Caki2 (cell line): ENCODE results near the gene YBX3. TPM values are rescaled to one million over a fixed set of nuclear protein-coding genes. Genes with fewer than 3 reads are reported as not detected.
"Not testable (repeated sequence)": the region's sequence is repeated elsewhere in the genome, so short reads cannot be mapped to it uniquely, and the experiment has no call there.

ENCODE experiments used
- DNase-seq: peaks from one replicate; pipeline ENCODE4 v3.0.0-alpha.2; 2015; ENCODE audit warnings: low read depth
- in situ Hi-C: cut with HindIII; loops from 2 replicates; pipeline ENCODE4 v1.10.0; 2016; ENCODE audit warnings: low sequenced_read_pairs, low pct_unique_long_range_greater_than_20kb, mixed read lengths
- total RNA-seq: library from RNA; depleted of rRNA; stranded (reverse); fragments of >200 nt; shearing (Covaris generic); gene quantifications from 2 replicates; pipeline ENCODE4 v1.2.3, GENCODE V29; 2014; ENCODE audit warnings: low replicate concordance; rRNA removed

YBX3 gene
- total RNA-seq, result 259 and 280 TPM in 2 replicates

- in situ Hi-C loops, result no loop called here
- DNase-seq, result peak; percentile 79
Measured at GRCh38 chr12:10722905-10723746, at the start of gene YBX3. YBX3 (minus strand) TSS chr12:10723323; CDS start chr12:10723111, 212 bp downstream.

GRCh38 chr12:10771132-10771733 lies 48.1 kb upstream of the YBX3 start:
- in situ Hi-C loops, result no loop called here
- no peak for DNase-seq

GRCh38 chr12:10759657-10760056 lies 36.5 kb upstream of the YBX3 start:
- in situ Hi-C loops, result no loop called here
- DNase-seq, result no peak

- in situ Hi-C loops, result no loop called here
- DNase-seq, result no peak
Measured at GRCh38 chr12:10756194-10756593, 33.1 kb upstream of the YBX3 start.

- DNase-seq, result peak; percentile 72
- in situ Hi-C loops, result no loop called here
Measured at GRCh38 chr12:10753059-10753458, 29.9 kb upstream of the YBX3 start.

GRCh38 chr12:10750385-10750727 lies 27.2 kb upstream of the YBX3 start:
- in situ Hi-C loops, result no loop called here
- DNase-seq, result no peak

- in situ Hi-C loops, result no loop called here
- DNase-seq, result peak; percentile 87
Measured at GRCh38 chr12:10749700-10750384, 26.7 kb upstream of the YBX3 start.

- DNase-seq, result no peak
- in situ Hi-C loops, result no loop called here
Measured at GRCh38 chr12:10747730-10748129, 24.6 kb upstream of the YBX3 start.

- in situ Hi-C loops, DNase-seq: not testable (repeated sequence)
Measured at GRCh38 chr12:10743420-10743819, 20.3 kb upstream of the YBX3 start.

- DNase-seq, result no peak
- in situ Hi-C loops, result no loop called here
Measured at GRCh38 chr12:10741845-10742244, 18.7 kb upstream of the YBX3 start.

GRCh38 chr12:10740182-10740581 lies 17.1 kb upstream of the YBX3 start:
- in situ Hi-C loops, result no loop called here
- peak; percentile 86 for DNase-seq

- peak; percentile 38 for DNase-seq
- in situ Hi-C loops, result no loop called here
Measured at GRCh38 chr12:10739157-10740118, 16.3 kb upstream of the YBX3 start.

GRCh38 chr12:10737249-10737648 lies 14.1 kb upstream of the YBX3 start:
- in situ Hi-C loops, result no loop called here
- peak; percentile 55 for DNase-seq

GRCh38 chr12:10736463-10736862 lies 13.3 kb upstream of the YBX3 start:
- in situ Hi-C loops, result no loop called here
- DNase-seq, result no peak

GRCh38 chr12:10735428-10735827 lies 12.3 kb upstream of the YBX3 start:
- in situ Hi-C loops, result no loop called here
- DNase-seq, result no peak

GRCh38 chr12:10732549-10732948 lies 9.4 kb upstream of the YBX3 start:
- in situ Hi-C loops, result no loop called here

GRCh38 chr12:10732066-10732465 lies 8.9 kb upstream of the YBX3 start:
- in situ Hi-C loops, result no loop called here
- DNase-seq, result no peak

More at GRCh38 chr12:10732549-10732948, 9.4 kb upstream of the YBX3 start:
- no peak for DNase-seq

- DNase-seq, result no peak
- in situ Hi-C loops, result no loop called here
Measured at GRCh38 chr12:10730559-10730958, 7.4 kb upstream of the YBX3 start.
